NCI-H82 (cell line): ENCODE results near the gene CMTM5.
"Not testable (repeated sequence)": the region's sequence is repeated elsewhere in the genome, so short reads cannot be mapped to it uniquely, and the experiment has no call there.

Source experiments
- DNase-seq: peaks from one replicate; lab custom pipeline; 2025; lab: John Stamatoyannopoulos, UW

CMTM5 gene

GRCh38 chr14:23399136-23399535, 22.3 kb downstream of the CMTM5 start:
- DNase-seq, result no peak

GRCh38 chr14:23399591-23399990, 22.7 kb downstream of the CMTM5 start:
- DNase-seq, result no peak

GRCh38 chr14:23400496-23401149, 23.8 kb downstream of the CMTM5 start:
- not testable (repeated sequence) for DNase-seq

GRCh38 chr14:23401291-23401690, 24.4 kb downstream of the CMTM5 start:
- no peak for DNase-seq

- DNase-seq, result no peak
These were observed 25.7 kb downstream of the CMTM5 start for GRCh38 chr14:23402296-23403138.

- no peak for DNase-seq
These were observed 26.2 kb downstream of the CMTM5 start for GRCh38 chr14:23403139-23403438.

GRCh38 chr14:23403908-23404307, 27.1 kb downstream of the CMTM5 start:
- DNase-seq, result no peak

- DNase-seq, result no peak
These were observed 27.6 kb downstream of the CMTM5 start for GRCh38 chr14:23404331-23404900.

- no peak for DNase-seq
These were observed 28.2 kb downstream of the CMTM5 start for GRCh38 chr14:23405096-23405495.

- DNase-seq, result no peak
These were observed 28.7 kb downstream of the CMTM5 start for GRCh38 chr14:23405516-23406025.

- DNase-seq, result no peak
These were observed 29.4 kb downstream of the CMTM5 start for GRCh38 chr14:23406244-23406643.

GRCh38 chr14:23406725-23407355, 30.0 kb downstream of the CMTM5 start:
- DNase-seq, result no peak

GRCh38 chr14:23407516-23408306, 30.9 kb downstream of the CMTM5 start, which contains the start of gene MYH6:
Gene MYH6 (minus strand): TSS chr14:23408273. CDS start chr14:23407223, 1,050 bp downstream.
- no peak for DNase-seq

GRCh38 chr14:23408307-23408630, 31.4 kb downstream of the CMTM5 start:
- no peak for DNase-seq

- DNase-seq, result no peak
These were observed 32.6 kb downstream of the CMTM5 start for GRCh38 chr14:23409475-23409874.

- DNase-seq, result no peak
These were observed 33.3 kb downstream of the CMTM5 start for GRCh38 chr14:23409966-23410635.

- no peak for DNase-seq
These were observed 35.0 kb downstream of the CMTM5 start for GRCh38 chr14:23411563-23412525.

GRCh38 chr14:23413681-23414080, 36.8 kb downstream of the CMTM5 start:
- DNase-seq, result no peak

GRCh38 chr14:23414254-23414653, 37.4 kb downstream of the CMTM5 start:
- DNase-seq, result no peak
